H1 (cell line): Measurements from ENCODE around the gene KLB. TPM values are rescaled to one million over a fixed set of nuclear protein-coding genes. Genes with fewer than 3 reads are reported as not detected.

ENCODE experiments used
- CTCF ChIA-PET: fragments of 300-600 bp; sonication (Branson Sonifier 250); formaldehyde crosslinking; loops from one replicate; lab custom pipeline; 2021; ENCODE audit not compliant: partially characterized antibody; lab: Charles Lee
- POLR2A ChIA-PET: fragments of 300-600 bp; sonication (Branson Sonifier 250); formaldehyde crosslinking; loops from one replicate; lab custom pipeline; 2021; ENCODE audit warnings: inconsistent platforms; ENCODE audit not compliant: partially characterized antibody; lab: Charles Lee
- DNase-seq, 2 experiments: peaks; one replicate each; pipeline versions ENCODE4 v3.0.0 to v3.0.0-alpha.2; 2010 to 2022; ENCODE audit warnings: low spot score in 2 of 2, low read depth in 1 of 2, mixed read lengths in 1 of 2
- FAIRE-seq: peaks from 2 replicates; lab custom pipeline; 2011; peaks lifted over from hg19 to GRCh38; lab: Jason Lieb, UNC
- H2AFZ ChIP-seq: 2 replicates; pipeline ENCODE4 v1.8.1; 2012; ENCODE audit warnings: low read length, inconsistent platforms
- H2AK5ac ChIP-seq: 2 replicates; pipeline ENCODE4 v1.6.1; 2013; ENCODE audit warnings: low read depth, low read length
- H2BK120ac ChIP-seq: replicated peaks from 2 replicates; pipeline ENCODE3; 2013; ENCODE audit warnings: low read depth, low read length, inconsistent platforms
- H2BK12ac ChIP-seq: 2 replicates; pipeline ENCODE4 v1.6.1; 2013; ENCODE audit warnings: low read depth, low read length
- H2BK15ac ChIP-seq: 2 replicates; pipeline ENCODE4 v1.6.1; 2013; ENCODE audit warnings: low read length
- H2BK20ac ChIP-seq: 2 replicates; pipeline ENCODE4 v1.6.1; 2013; ENCODE audit warnings: low read length
- H2BK5ac ChIP-seq: 2 replicates; pipeline ENCODE4 v1.6.1; 2013; ENCODE audit warnings: low read depth, low read length
- H3K14ac ChIP-seq: 2 replicates; pipeline ENCODE4 v1.6.1; 2013; ENCODE audit warnings: inconsistent platforms; ENCODE audit not compliant: insufficient read length
- H3K18ac ChIP-seq: 2 replicates; pipeline ENCODE4 v1.6.1; 2013; ENCODE audit warnings: low read length; ENCODE audit errors: extremely low read depth
- H3K23ac ChIP-seq: 2 replicates; pipeline ENCODE4 v1.6.1; 2013; ENCODE audit warnings: inconsistent platforms; ENCODE audit not compliant: insufficient read length
- H3K23me2 ChIP-seq: 2 replicates; pipeline ENCODE4 v1.6.1; 2013; ENCODE audit warnings: low read depth, low read length
- H3K27ac ChIP-seq: 2 replicates; pipeline ENCODE4 v1.6.1; 2011; ENCODE audit warnings: low read depth, low read length, inconsistent platforms
- H3K27me3 ChIP-seq, 4 experiments: replicated peaks in 1 of 4; 1 replicate in 1 of 4; 2 replicates in 3 of 4; pipeline versions ENCODE4 v1.6.1 to v1.8.1; 2011 to 2013; ENCODE audit warnings: low read length in 3 of 4, mild to moderate bottlenecking in 3 of 4, inconsistent platforms in 2 of 4, mixed read lengths in 2 of 4, moderate library complexity in 1 of 4; ENCODE audit not compliant: control insufficient read depth in 3 of 4, insufficient read depth in 3 of 4; ENCODE audit errors: extremely low read depth in 1 of 4
- H3K36me3 ChIP-seq, 4 experiments: 2 replicates each; pipeline versions ENCODE4 v1.6.1 to v1.8.1; 2011 to 2013; ENCODE audit warnings: mild to moderate bottlenecking in 4 of 4, low read length in 3 of 4, moderate library complexity in 2 of 4, control low read depth in 1 of 4, inconsistent platforms in 1 of 4; ENCODE audit not compliant: insufficient read depth in 4 of 4, control insufficient read depth in 2 of 4
- H3K4ac ChIP-seq: replicated peaks from 2 replicates; pipeline ENCODE3; 2013; ENCODE audit warnings: low read length, low read depth, mixed read lengths, inconsistent platforms; ENCODE audit not compliant: insufficient read length
- H3K4me1 ChIP-seq, 4 experiments: replicated peaks in 1 of 4; 1 replicate in 1 of 4; 2 replicates in 3 of 4; pipeline versions ENCODE4 v1.6.1 to v1.8.1; 2011 to 2013; ENCODE audit warnings: low read length in 3 of 4, inconsistent platforms in 2 of 4, mixed read lengths in 1 of 4; ENCODE audit not compliant: insufficient read depth in 4 of 4, control insufficient read depth in 3 of 4
- H3K4me2 ChIP-seq, 2 experiments: 2 replicates each; pipeline versions ENCODE4 v1.6.1 to v1.8.1; 2011 to 2013; ENCODE audit warnings: low read depth in 2 of 2, low read length in 2 of 2, control low read depth in 1 of 2, inconsistent platforms in 1 of 2, mild to moderate bottlenecking in 1 of 2; ENCODE audit not compliant: insufficient read depth in 1 of 2
- H3K4me3 ChIP-seq, 4 experiments: fragments of 200-600, 300-600 bp in 1 of 4; sonication (generic), shearing (Covaris generic), sonication (Bioruptor Twin) in 1 of 4; 2 replicates each; pipeline versions ENCODE4 v1.5.1 to v1.8.1; 2011 to 2016; ENCODE audit warnings: low read length in 4 of 4, low read depth in 3 of 4, control low read depth in 2 of 4, inconsistent platforms in 2 of 4, mild to moderate bottlenecking in 2 of 4, mixed read lengths in 1 of 4, moderate library complexity in 1 of 4; ENCODE audit not compliant: insufficient read depth in 2 of 4; ENCODE audit errors: extremely low read depth in 1 of 4
- H3K56ac ChIP-seq: replicated peaks from 2 replicates; pipeline ENCODE3; 2013; ENCODE audit warnings: low read depth, mild to moderate bottlenecking, mixed read lengths, low read length, inconsistent platforms; ENCODE audit not compliant: insufficient read length
- H3K79me1 ChIP-seq: 2 replicates; pipeline ENCODE4 v1.6.1; 2013; ENCODE audit warnings: low read depth, low read length, control low read depth
- H3K79me2 ChIP-seq, 2 experiments: 2 replicates each; pipeline versions ENCODE4 v1.6.1 to v1.8.1; 2012 to 2013; ENCODE audit warnings: low read length in 2 of 2, mild to moderate bottlenecking in 2 of 2, inconsistent platforms in 1 of 2; ENCODE audit not compliant: insufficient read depth in 2 of 2, control insufficient read depth in 1 of 2
- H3K9ac ChIP-seq, 4 experiments: replicated peaks in 1 of 4; 1 replicate in 1 of 4; 2 replicates in 3 of 4; pipeline versions ENCODE4 v1.6.1 to v1.8.1; 2011 to 2013; ENCODE audit warnings: low read depth in 3 of 4, low read length in 3 of 4, control low read depth in 2 of 4, mild to moderate bottlenecking in 2 of 4, moderate library complexity in 2 of 4, inconsistent platforms in 1 of 4; ENCODE audit errors: extremely low read depth in 1 of 4
- H3K9me3 ChIP-seq, 2 experiments: 2 replicates each; pipeline versions ENCODE4 v1.6.1 to v1.8.1; 2012 to 2013; ENCODE audit warnings: mild to moderate bottlenecking in 2 of 2, moderate library complexity in 2 of 2, control low read depth in 1 of 2, inconsistent platforms in 1 of 2, low read depth in 1 of 2, low read length in 1 of 2, mixed read lengths in 1 of 2; ENCODE audit not compliant: insufficient read depth in 2 of 2
- H4K20me1 ChIP-seq, 2 experiments: replicated peaks in 1 of 2; 2 replicates each; pipeline versions ENCODE3 to v1.8.1; 2011 to 2013; ENCODE audit warnings: inconsistent platforms in 2 of 2, low read length in 2 of 2, mild to moderate bottlenecking in 1 of 2; ENCODE audit not compliant: insufficient read depth in 2 of 2, control insufficient read depth in 1 of 2
- H4K5ac ChIP-seq: 2 replicates; pipeline ENCODE4 v1.6.1; 2013; ENCODE audit warnings: low read length, low read depth, mixed read lengths, inconsistent platforms; ENCODE audit not compliant: insufficient read length
- H4K8ac ChIP-seq: 2 replicates; pipeline ENCODE4 v1.8.0; 2013; ENCODE audit warnings: mild to moderate bottlenecking, moderate library complexity, low read length, inconsistent platforms; ENCODE audit not compliant: insufficient read depth; ENCODE audit errors: extremely low read depth
- H4K91ac ChIP-seq: replicated peaks from 2 replicates; pipeline ENCODE3; 2013; ENCODE audit warnings: low read length, mixed read lengths, inconsistent platforms; ENCODE audit not compliant: insufficient read length
- ASH2L ChIP-seq: fragments of 200-600, 300-600 bp; sonication (generic); IDR thresholded peaks from one replicate; pipeline ENCODE4 v1.7.1; 2017; ENCODE audit warnings: low read length
- CTCF ChIP-seq, 3 experiments: IDR thresholded peaks; 1 replicate in 2 of 3; 2 replicates in 1 of 3; pipeline versions ENCODE4 v1.5.1 to v1.6.1; 2011; ENCODE audit warnings: low read length in 3 of 3, mild to moderate bottlenecking in 3 of 3, inconsistent platforms in 2 of 3, low read depth in 1 of 3, moderate library complexity in 1 of 3; ENCODE audit not compliant: insufficient read depth in 1 of 3; ENCODE audit errors: control extremely low read depth in 1 of 3
- HDAC6 ChIP-seq: IDR thresholded peaks from one replicate; pipeline ENCODE4 v1.7.1; 2012; ENCODE audit warnings: low read depth, mild to moderate bottlenecking, inconsistent platforms, low read length, moderate library complexity
- MAFK ChIP-seq: IDR thresholded peaks from 2 replicates; pipeline ENCODE4 v1.6.1; 2012; ENCODE audit warnings: low read depth, mild to moderate bottlenecking, improper control_type of control experiment, low read length
- SIN3A ChIP-seq, 2 experiments: IDR thresholded peaks in 1 of 2; conservative IDR thresholded peaks in 1 of 2; 2 replicates each; pipeline ENCODE4 v1.6.1; 2011 to 2012; ENCODE audit warnings: low read length in 2 of 2, improper control_type of control experiment in 1 of 2, low read depth in 1 of 2, mild to moderate bottlenecking in 1 of 2
- TAF1 ChIP-seq: IDR thresholded peaks from 2 replicates; pipeline ENCODE4 v1.6.1; 2011; ENCODE audit warnings: mild to moderate bottlenecking, low read depth, low read length
- WGBS, 2 experiments: shearing (Covaris generic) in 1 of 2; methylation state at CpG; one replicate each; pipeline versions ENCODE4 v1.1.6 to v1.1.7; 2013 to 2015; ENCODE audit warnings: low lambda C conversion rate in 2 of 2, mixed read lengths in 2 of 2, inconsistent platforms in 1 of 2, low coverage in 1 of 2, missing lambda C conversion rate in 1 of 2; ENCODE audit not compliant: insufficient replicate concordance in 2 of 2, insufficient coverage in 1 of 2, insufficient read length in 1 of 2; ENCODE audit errors: extremely low coverage in 1 of 2, missing lambda C conversion rate in 1 of 2; 5-methylcytosine and 5-hydroxymethylcytosine counted together
- polyA plus RNA-seq, 7 experiments: library from polyadenylated mRNA; depleted of rRNA in 3 of 7; stranded (reverse) in 5 of 7; unstranded in 2 of 7; fragments of >200 nt in 5 of 7; fragments of 200-250 nt in 2 of 7; gene quantifications; 1 replicate in 5 of 7; 2 replicates in 1 of 7; 4 replicates in 1 of 7; pipeline versions ENCODE4 v1.2.1 to v1.2.3, GENCODE V29; 2011 to 2013; ENCODE audit warnings: missing spikeins in 2 of 7, mixed read lengths in 2 of 7
- total RNA-seq: library from RNA; stranded (reverse); fragmentation: NEBNext Ultra II Directional; extraction: Animal tissue kit (Norgen Biotek cat#: 25700); gene quantifications from 2 replicates; pipeline ENCODE4 v1.2.1, GENCODE V29; 2021

The KLB gene
- total and polyA plus RNA-seq, 2 of the 8 experiments (the other 6 are each of a cell fraction or from before 2014, with no cell fraction given), result 0.03 TPM; not detected in 1

DNA sequence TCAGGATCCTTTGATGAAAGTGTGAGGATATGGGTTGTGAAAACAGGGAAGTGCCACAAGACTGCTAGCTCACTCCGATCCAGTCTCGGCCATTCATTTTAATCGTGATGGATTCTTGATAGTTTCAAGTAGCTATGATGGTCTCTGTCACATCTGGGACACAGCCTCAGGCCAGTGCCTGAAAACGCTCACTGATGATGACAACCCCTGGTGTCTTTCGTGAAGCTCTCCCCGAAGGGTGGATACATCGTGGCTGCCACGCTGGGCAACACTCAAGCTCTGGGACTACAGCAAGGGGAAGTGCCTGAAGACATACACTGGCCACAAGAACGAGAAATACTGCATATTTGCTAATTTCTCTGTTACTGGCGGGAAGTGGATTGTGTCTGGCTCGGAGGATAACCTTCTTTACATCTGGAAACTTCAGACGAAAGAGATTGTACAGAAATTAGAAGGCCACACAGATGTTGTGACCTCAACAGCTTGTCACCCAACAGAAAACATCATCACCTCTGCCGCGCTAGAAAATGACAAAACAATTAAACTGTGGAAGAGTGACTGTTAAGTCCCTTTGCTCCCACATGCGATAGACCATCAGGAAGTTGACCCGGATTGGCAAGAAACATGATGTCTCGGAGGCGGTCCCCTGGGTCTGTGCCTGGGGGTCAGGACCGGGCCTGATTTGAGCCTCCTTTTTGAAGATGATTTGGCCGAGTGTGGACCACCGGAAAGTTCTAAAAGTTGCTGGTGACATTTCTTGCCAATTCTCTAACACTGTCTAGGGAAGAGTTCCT lies 74.4 kb downstream of the KLB start:
- CTCF ChIA-PET, result interaction anchor here (0.7 to 1.6 kb wide), 3 partner anchors 12 to 271 kb away, joined by 3 to 6 read pairs (median 4); no protein-coding TSS in a partner anchor
- Histone ChIP-seq H3K14ac (no peak overlapping the region), H4K5ac (no peak overlapping the region), H2AK5ac (no peak overlapping the region), H3K23ac (no peak overlapping the region), H3K36me3 (peaks cover 0 to 4% (median 1%) of the 10 kb centered on the region in 4 experiments; a peak in 2 of 8 replicates), H3K9me3 (0 out of 4 replicates have a peak, but pooled peaks cover 0 to 2% of the 10 kb centered on the region in 2 experiments), H3K4me2 (no peak overlapping the region), H2BK5ac (no peak overlapping the region), H3K27ac (no peak overlapping the region), H3K4ac (no peak overlapping the region), H3K27me3 (no peaks in the 10 kb centered on the region), H2BK120ac (no peak overlapping the region), H4K91ac (no peak overlapping the region), H4K20me1 (no peaks in the 10 kb centered on the region), H2BK20ac (no peak overlapping the region), H3K9ac (no peak overlapping the region), H2BK15ac (no peak overlapping the region), H2BK12ac (0 out of 2 replicates have a peak overlapping the region, but pooled peaks have one; percentile 0), H3K79me1 (no peaks in the 10 kb centered on the region), H2AFZ (no peak overlapping the region), H3K79me2 (no peaks in the 10 kb centered on the region), H3K18ac (no peak overlapping the region), H4K8ac (no peak overlapping the region; the same call in 1 of the 2 replicates), H3K4me3 (no peak overlapping the region), H3K4me1 (no peaks in the 10 kb centered on the region), H3K56ac (no peak overlapping the region), H3K23me2 (no peaks in the 10 kb centered on the region)
- FAIRE-seq (no peak), DNase-seq (peak in 1 of 2 experiments; percentile 41)
- TF ChIP-seq HDAC6 (no peak), CTCF (IDR thresholded peaks at IDR 0.05; ENCODE audit: control extremely low read depth in 1 of 3, insufficient read depth in 1 of 3, low read depth in 1 of 3, low read length in 3 of 3) (no peak), SIN3A (conservative IDR thresholded peaks at IDR 0.05 in 1 of 2, IDR thresholded peaks at IDR 0.05 in 1 of 2; ENCODE audit: low read depth in 1 of 2, low read length in 2 of 2) (no peak), TAF1 (no peak), ASH2L (no peak), MAFK (no peak)
- POLR2A ChIA-PET, result interaction anchor here (0.9 to 1.0 kb wide), 3 partner anchors 22 to 30 kb away, joined by 3 to 5 read pairs (median 3); partner anchors contain the start of genes LIAS and RPL9
- WGBS, 2 experiments, result 88% methylated on average over 21 of the region's 21 CpGs; no CpG with 5 or more reads in 1 of the 2 experiments
